Retinal pigment epithelial cell (primary cell): ENCODE data around the gene MYCL.

Experiments used
- DNase-seq: peaks from one replicate; pipeline ENCODE4 v3.0.0-alpha.2; 2010; ENCODE audit warnings: low read depth
- H3K4me3 ChIP-seq: 2 replicates; pipeline ENCODE4 v1.5.1; 2011; ENCODE audit warnings: mild to moderate bottlenecking, low read length, control low read depth, moderate library complexity
- CTCF ChIP-seq: conservative IDR thresholded peaks from 2 replicates; pipeline ENCODE4 v1.5.1; 2011; ENCODE audit warnings: low read depth, low read length, control low read depth, inconsistent platforms

MYCL gene

DNA sequence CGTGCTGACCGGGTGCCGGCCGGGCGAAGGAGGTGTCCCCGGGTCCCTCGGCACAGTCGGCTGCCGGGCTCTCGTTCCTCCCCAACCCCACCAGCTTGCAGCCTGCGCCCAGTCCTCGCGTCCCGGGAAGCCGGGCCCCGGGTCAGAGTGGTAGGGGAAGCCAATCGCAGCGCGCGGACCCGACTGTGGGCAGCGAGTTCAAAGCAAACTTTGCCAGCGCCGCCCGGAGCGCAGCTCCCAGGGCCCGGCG is 328 bp downstream of the MYCL start:
- no peak for TF ChIP-seq CTCF
- no peak for DNase-seq
- H3K4me3 ChIP-seq: peak overlapping the region; percentile 68

GRCh38 chr1:39900662-39901463 is 854 bp downstream of the MYCL start:
- TF ChIP-seq CTCF: no peak
- no peak for DNase-seq
- H3K4me3 ChIP-seq: peak overlapping the region; percentile 68

DNA sequence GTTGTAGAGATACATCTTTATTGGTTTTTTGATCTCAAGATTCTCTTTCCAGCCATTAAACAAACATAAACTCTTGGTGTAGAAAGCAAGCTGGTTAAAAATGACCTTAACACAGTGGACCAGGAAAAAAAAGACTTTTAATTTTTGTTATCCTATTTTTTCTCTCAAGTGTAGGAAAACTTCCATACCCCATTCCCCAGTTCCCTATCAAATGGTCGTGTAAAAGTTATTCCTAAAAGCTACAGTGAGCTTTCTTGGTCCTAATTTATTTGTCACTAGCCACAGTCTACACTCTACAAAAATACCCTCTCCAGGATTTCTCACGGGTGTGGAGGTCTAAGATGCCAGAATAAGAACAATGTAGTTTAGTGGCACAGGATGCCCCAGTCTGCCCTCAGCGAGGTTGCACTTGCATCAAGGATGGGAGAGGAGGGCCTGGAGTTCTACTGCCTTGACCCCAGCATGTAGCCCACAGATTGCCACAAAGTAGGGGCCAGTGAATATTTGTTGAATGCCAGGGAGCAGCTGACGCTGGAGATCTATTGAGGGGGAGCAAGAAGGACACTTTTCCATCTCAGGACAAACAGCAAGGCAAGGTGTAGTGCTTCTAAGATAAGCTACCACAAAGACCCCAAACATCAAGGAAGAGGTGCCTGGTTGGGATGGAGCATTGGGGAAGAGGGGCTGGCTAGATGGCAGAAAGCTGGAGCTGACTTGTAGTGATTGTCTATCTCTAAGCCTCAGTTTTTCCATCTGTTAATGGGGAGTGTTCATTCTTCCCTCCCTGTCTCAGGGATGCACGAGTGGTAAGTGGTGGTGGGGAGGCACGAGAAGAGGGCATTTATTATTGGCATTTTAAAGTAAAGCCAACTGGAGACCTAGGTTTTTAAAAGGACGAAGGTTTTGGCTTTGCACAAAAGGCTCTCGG is 1.8 kb downstream of the MYCL start:
- no peak for TF ChIP-seq CTCF
- DNase-seq: no peak
- no peak overlapping the region for H3K4me3 ChIP-seq

DNA sequence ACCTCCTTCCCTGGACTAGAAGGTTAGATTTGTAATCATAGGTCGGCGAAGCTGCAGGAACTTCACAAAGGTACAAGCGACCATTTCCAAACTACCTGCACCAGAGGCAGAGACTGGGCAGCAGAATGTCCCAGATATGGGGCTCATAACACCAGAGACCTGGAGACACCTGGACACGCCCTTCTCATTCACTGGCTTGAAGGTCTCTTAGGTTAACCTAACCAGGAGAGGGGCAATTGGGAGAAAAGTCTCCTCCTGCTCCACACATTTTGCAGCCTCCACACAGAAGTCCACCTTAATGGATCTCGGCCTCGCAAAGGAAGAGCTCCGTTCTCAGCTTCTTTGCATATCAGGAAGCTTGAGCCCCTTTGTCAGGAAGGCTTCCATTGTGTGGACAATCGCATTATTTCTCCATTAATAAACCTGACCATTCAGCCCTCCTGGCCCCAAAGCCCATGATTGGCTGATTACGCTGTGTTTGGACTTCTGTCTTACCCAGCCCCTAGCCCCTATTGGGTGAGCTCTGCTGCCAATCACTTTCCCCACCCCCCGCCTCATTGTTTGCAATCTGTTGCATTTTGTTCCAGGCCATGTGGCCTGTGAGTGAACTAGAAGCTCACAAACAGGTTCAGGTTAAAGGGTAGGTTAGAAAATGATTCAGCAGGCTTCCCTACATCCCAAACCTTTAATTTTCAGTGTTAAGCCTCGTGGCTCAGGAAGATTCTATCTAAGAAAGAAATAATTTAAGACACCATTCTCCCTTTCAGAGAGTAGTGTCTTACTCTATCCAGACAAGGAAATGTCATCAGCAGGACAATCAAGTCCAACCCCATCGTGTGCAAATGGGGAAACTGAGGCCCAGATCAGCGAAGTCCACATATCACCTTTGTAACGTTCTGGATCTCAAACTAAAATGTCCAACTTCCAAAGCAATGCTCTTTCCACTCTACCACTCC is 2.8 kb downstream of the MYCL start:
- H3K4me3 ChIP-seq: peak overlapping the region; percentile 23
- peak; percentile 76 for DNase-seq
- TF ChIP-seq CTCF: no peak

DNA sequence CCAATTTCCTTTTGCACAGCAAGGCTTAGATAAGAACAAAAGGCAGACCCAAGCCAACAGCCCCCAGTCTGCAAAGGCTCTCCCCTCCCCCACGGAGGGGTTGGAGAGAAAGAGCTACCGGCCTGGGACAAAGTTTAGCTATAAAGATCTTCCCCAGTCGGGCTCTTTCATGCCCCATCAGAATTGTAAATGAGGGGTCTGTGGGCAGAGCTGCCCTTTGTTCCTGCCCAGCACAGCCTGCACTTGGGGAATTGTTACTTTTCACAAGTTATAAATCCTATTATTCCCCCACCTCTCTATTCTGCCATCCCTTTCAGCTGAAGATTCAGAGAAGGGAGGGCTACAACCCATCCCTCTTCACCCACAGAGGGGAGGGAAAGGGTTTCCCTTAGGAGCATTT is 3.5 kb downstream of the MYCL start:
- TF ChIP-seq CTCF: no peak

DNA sequence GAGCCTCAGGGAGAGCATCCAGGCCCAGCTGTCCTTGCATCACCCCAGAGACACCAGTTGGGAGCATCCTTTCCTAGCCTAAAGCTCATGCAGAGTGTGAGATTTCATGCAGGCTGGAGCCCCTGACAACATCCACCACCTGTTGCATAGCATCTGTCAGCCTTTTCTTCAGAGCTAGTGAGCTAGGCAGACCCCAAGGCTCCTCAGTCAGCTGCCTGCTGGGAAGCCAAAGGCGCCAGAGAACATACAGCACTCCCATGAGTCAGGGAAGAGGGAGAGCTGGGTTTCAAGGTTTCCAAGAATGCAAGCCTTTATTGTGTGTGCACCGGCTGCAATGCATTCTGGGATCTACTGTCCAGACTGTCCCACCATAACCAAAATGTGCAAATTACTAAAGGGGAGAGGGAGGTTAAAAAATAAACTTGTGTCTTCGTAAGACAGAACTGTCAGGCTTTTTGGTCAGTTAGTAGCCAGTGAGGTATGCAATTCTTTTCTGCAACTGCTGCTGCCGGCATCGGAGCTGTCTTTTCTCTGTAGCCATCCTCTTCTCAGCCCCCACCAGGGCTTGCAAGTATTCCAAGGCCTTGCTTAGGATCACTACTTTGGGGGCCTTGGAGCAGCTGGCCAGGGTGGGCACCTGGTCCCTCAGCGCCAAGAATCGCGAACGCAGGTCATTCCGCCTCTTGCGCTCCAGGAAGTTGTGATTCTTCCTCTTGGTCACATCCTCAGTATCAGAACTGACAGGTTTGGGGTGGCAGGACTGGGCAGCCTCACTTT is 4.6 kb downstream of the MYCL start:
- no peak for DNase-seq
- H3K4me3 ChIP-seq: no peak overlapping the region
- no peak for TF ChIP-seq CTCF

More for the DNA sequence above, 3.5 kb downstream of the MYCL start:
- DNase-seq: no peak
- H3K4me3 ChIP-seq: no peak overlapping the region
